Epithelial cell of proximal tubule (primary cell): Measurements from ENCODE around the gene BAHD1. TPM values are rescaled to one million over a fixed set of nuclear protein-coding genes. Genes with fewer than 3 reads are reported as not detected.

Experiments used
- DNase-seq: peaks from one replicate; pipeline ENCODE4 v3.0.0-alpha.2; 2011; ENCODE audit warnings: low read depth
- H3K4me3 ChIP-seq: 2 replicates; pipeline ENCODE4 v1.5.1; 2011; ENCODE audit warnings: low read depth, mild to moderate bottlenecking, low read length
- total RNA-seq: library from RNA; depleted of rRNA; stranded (reverse); fragments of >200 nt; gene quantifications from 2 replicates; pipeline ENCODE4 v1.2.3, GENCODE V29; 2015
- TF ChIP-seq, protein P1 (sequence below): conservative IDR thresholded peaks from 2 replicates; pipeline ENCODE4 v1.5.1; 2012; ENCODE audit warnings: low read depth, mild to moderate bottlenecking, low read length

BAHD1 gene
- total RNA-seq, 1 donor from 2014 or later = 14.0 TPM

DNA sequence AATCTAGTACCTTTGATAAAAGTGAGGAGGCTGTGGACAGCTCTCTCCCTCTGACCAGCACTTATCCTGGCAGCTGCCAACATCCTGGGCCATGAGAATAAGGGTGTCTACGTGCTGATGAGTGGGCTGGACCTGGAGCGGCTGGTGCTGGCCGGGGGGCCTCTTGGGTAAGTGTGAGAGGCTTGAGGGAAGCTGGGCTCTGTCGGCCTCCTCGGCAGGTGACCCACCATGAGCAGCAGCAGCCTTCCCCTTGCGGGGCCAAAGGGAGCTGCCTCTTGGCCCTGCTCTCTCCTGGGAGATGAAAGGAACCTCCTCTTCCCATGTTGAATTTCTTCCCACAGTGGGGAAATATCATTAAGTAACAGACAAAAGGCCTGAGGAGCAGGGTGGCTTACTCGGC lies 25.9 kb upstream of the BAHD1 start:
- TF ChIP-seq, protein P1, sequence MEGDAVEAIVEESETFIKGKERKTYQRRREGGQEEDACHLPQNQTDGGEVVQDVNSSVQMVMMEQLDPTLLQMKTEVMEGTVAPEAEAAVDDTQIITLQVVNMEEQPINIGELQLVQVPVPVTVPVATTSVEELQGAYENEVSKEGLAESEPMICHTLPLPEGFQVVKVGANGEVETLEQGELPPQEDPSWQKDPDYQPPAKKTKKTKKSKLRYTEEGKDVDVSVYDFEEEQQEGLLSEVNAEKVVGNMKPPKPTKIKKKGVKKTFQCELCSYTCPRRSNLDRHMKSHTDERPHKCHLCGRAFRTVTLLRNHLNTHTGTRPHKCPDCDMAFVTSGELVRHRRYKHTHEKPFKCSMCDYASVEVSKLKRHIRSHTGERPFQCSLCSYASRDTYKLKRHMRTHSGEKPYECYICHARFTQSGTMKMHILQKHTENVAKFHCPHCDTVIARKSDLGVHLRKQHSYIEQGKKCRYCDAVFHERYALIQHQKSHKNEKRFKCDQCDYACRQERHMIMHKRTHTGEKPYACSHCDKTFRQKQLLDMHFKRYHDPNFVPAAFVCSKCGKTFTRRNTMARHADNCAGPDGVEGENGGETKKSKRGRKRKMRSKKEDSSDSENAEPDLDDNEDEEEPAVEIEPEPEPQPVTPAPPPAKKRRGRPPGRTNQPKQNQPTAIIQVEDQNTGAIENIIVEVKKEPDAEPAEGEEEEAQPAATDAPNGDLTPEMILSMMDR = no peak
- H3K4me3 ChIP-seq = no peak overlapping the region
- no peak for DNase-seq

- TF ChIP-seq, protein P1 = no peak
- DNase-seq = no peak
- no peak overlapping the region for H3K4me3 ChIP-seq
Measured at GRCh38 chr15:40415226-40415625, 25.5 kb upstream of the BAHD1 start.

DNA sequence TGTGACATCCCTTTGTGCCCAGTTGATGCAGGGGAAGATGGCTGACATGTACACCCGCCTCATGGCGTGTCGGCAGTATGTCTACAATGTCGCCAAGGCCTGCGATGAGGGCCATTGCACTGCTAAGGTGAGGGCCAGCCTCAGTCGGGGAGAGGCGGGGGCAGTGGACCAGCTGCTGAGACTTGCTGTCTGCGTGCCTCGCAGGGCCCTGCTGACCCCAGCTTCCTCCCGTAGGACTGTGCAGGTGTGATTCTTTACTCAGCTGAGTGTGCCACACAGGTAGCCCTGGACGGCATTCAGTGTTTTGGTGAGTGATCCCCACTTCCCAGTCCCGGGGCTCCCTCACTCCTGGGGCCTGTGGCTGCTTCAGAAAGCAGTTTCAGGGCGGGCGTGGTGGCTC lies 24.7 kb upstream of the BAHD1 start:
- H3K4me3 ChIP-seq = no peak overlapping the region
- TF ChIP-seq, protein P1 = no peak
- no peak for DNase-seq

DNA sequence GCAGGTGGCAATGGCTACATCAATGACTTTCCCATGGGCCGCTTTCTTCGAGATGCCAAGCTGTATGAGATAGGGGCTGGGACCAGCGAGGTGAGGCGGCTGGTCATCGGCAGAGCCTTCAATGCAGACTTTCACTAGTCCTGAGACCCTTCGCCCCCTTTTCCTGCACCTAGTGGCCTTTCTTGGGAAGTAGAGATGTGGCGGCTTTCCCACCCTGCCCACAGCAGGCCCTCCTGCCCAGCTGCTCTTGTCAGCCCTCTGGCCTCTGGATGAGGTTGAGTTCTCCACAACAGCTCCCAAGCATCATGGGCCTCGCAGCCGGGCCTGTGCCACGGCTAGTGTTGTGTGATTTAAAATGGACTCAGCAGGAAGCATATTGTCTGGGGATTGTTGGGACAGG lies 22.6 kb upstream of the BAHD1 start:
- H3K4me3 ChIP-seq = no peak overlapping the region
- DNase-seq = no peak
- TF ChIP-seq, protein P1 = no peak

GRCh38 chr15:40420071-40420713 lies 20.6 kb upstream of the BAHD1 start:
- DNase-seq = no peak
- no peak overlapping the region for H3K4me3 ChIP-seq
- TF ChIP-seq, protein P1 = no peak

GRCh38 chr15:40420793-40421192 lies 20.0 kb upstream of the BAHD1 start:
- H3K4me3 ChIP-seq = no peak overlapping the region
- no peak for DNase-seq
- TF ChIP-seq, protein P1 = no peak

GRCh38 chr15:40421246-40422157 lies 19.3 kb upstream of the BAHD1 start:
- DNase-seq = no peak
- H3K4me3 ChIP-seq = no peak overlapping the region
- TF ChIP-seq, protein P1 = peak; percentile 88
